SK-N-MC (cell line): ENCODE results near the gene DTHD1.

Source experiments
- EZH2 ChIP-seq: fragments of 200-600 bp; sonication (generic); IDR thresholded peaks from one replicate; pipeline ENCODE4 v1.6.1; 2017; ENCODE audit warnings: antibody characterized with exemption
- FOXP2 ChIP-seq: optimal IDR thresholded peaks from 2 replicates; pipeline ENCODE3; 2011; ENCODE audit warnings: mild to moderate bottlenecking, moderate library complexity; ENCODE audit not compliant: insufficient read depth; ENCODE audit errors: extremely low read length, control extremely low read depth
- POLR2AphosphoS5 ChIP-seq: IDR thresholded peaks from 2 replicates; pipeline ENCODE4 v1.6.1; 2012; ENCODE audit warnings: mild to moderate bottlenecking, low read depth, low read length, borderline replicate concordance

DNA sequence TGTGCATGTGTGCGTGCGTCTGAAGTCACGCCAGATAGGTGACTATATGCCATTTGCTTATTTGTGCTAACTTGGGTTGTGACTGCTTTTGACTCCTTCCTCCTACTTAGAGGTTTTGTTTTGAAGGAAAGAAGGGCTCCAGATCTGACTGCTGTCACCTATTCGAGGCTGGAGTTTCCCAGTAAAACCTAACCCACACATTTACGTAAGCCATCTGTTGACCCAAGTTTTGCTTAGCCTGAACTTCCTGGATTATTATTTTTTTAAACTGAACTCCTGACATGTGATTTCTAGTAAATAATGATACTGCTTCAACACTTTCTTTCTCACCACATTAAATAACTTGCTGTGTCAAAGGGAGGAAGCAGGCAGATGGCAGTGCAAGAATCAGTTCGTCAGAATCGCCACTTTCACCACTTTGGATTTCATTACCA is 41.5 kb downstream of the DTHD1 start:
- TF ChIP-seq POLR2AphosphoS5 (no peak), EZH2 (no peak), FOXP2 (no peak)
